ENCODE measurements around the gene FER1L5.
A peak's percentile ranks its signal among the peaks of the same experiment; 100 is the strongest.

Gene FER1L5

GRCh38 chr2:96692094-96692971 lies 49.8 kb downstream of the FER1L5 start:
- H3K36me3 ChIP-seq: no peaks in the 10 kb centered on the region
- no peak overlapping the region for H3K27ac ChIP-seq
- peaks cover 0 to 8% of the 10 kb centered on the region in 2 donors for H3K27me3 ChIP-seq
- TF ChIP-seq CTCF (IDR thresholded peaks at IDR 0.05): no peak
- no peaks in the 10 kb centered on the region for H3K9me3 ChIP-seq
- no peak overlapping the region for H3K4me3 ChIP-seq
- intact Hi-C loops (cut with DNase I; ENCODE audit: low total_unique reads): no loop called here
- no peaks in the 10 kb centered on the region for H3K4me1 ChIP-seq
- peak in 1 of 2 donors; percentile 64 for DNase-seq

GRCh38 chr2:96693286-96694200 lies 51.0 kb downstream of the FER1L5 start:
- TF ChIP-seq CTCF (IDR thresholded peaks at IDR 0.05): no peak
- peak in 1 of 2 donors; percentile 48 for DNase-seq

GRCh38 chr2:96694279-96694678 lies 51.7 kb downstream of the FER1L5 start:
- Histone ChIP-seq H3K9me3 (no peaks in the 10 kb centered on the region), H3K4me1 (no peaks in the 10 kb centered on the region), H3K27me3 (no peaks in the 10 kb centered on the region), H3K36me3 (peaks cover 0 to 8% (median 0%) of the 10 kb centered on the region in 3 donors), H3K27ac (no peak overlapping the region), H3K4me3 (no peak overlapping the region)
- DNase-seq: no peak
- intact Hi-C loops (cut with DNase I; ENCODE audit: low total_unique reads): no loop called here
- TF ChIP-seq CTCF (IDR thresholded peaks at IDR 0.05): no peak

More at GRCh38 chr2:96693286-96694200, 51.0 kb downstream of the FER1L5 start:
- Histone ChIP-seq H3K4me3 (no peak overlapping the region), H3K9me3 (no peaks in the 10 kb centered on the region), H3K27ac (no peak overlapping the region), H3K36me3 (peaks cover 0 to 6% (median 0%) of the 10 kb centered on the region in 3 donors), H3K27me3 (peaks cover 0 to 2% of the 10 kb centered on the region in 2 donors), H3K4me1 (no peaks in the 10 kb centered on the region)
- intact Hi-C loops (cut with DNase I; ENCODE audit: low total_unique reads): no loop called here

- DNase-seq: no peak
- no peaks in the 10 kb centered on the region for H3K4me1 ChIP-seq
- H3K36me3 ChIP-seq: peaks cover 0 to 15% (median 0%) of the 10 kb centered on the region in 3 donors
- no peak overlapping the region for H3K4me3 ChIP-seq
- intact Hi-C loops (cut with DNase I; ENCODE audit: low total_unique reads): no loop called here
- no peak for TF ChIP-seq CTCF (IDR thresholded peaks at IDR 0.05)
- H3K9me3 ChIP-seq: no peaks in the 10 kb centered on the region
- no peaks in the 10 kb centered on the region for H3K27me3 ChIP-seq
- H3K27ac ChIP-seq: no peak overlapping the region
Observed at GRCh38 chr2:96694816-96695455, 52.4 kb downstream of the FER1L5 start.

- intact Hi-C loops (cut with DNase I; ENCODE audit: low total_unique reads): no loop called here
- Histone ChIP-seq H3K36me3 (peaks cover 0 to 22% (median 3%) of the 10 kb centered on the region in 3 donors), H3K27me3 (no peaks in the 10 kb centered on the region), H3K4me1 (no peaks in the 10 kb centered on the region), H3K4me3 (no peak overlapping the region), H3K9me3 (no peaks in the 10 kb centered on the region), H3K27ac (no peak overlapping the region)
- DNase-seq: no peak
- TF ChIP-seq CTCF (IDR thresholded peaks at IDR 0.05): no peak
Observed at GRCh38 chr2:96695602-96696001, 53.0 kb downstream of the FER1L5 start.

All from tibial artery (tissue), 4 donors.